ENCODE data around the gene VAT1L.

VAT1L gene

DNA sequence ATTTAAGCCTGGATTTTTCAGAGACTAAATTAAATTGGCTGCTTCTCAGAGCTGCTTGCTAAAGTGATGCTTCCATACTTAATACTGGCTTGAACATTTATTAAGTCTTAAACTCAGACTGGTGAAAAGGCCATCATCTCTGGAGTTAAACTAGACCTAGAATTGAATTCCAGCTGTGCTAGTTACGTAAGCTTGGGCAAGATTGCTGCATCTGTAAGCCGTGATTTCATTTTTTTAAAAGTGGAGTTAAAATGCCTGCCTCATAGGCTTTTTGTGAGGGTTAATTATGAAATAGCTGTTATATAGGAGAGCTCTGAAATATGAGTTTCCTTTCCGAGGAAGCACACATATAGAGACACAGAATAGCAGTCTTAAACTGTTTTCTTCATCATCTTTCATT is 84.7 kb downstream of the VAT1L start:
- DNase-seq = no peak

DNA sequence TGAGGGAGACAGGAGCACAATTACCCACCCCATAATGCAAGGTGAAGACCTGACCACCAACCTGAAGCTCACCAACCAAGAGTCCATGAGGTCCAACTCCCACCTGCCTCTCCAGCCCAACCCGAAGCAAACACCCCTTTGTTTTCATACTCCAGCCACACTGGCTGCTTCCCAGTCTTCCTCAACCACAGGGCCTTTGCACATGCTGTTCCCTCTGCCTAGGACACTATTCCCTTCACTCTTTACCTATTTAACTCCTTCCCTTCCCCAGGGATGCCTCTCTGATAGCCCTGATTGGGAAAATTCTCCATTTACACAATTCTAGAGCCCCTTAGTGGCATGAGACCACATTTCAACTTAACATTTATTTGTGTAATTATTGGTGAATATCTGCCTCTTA is 86.0 kb downstream of the VAT1L start:
- no peak for DNase-seq

DNA sequence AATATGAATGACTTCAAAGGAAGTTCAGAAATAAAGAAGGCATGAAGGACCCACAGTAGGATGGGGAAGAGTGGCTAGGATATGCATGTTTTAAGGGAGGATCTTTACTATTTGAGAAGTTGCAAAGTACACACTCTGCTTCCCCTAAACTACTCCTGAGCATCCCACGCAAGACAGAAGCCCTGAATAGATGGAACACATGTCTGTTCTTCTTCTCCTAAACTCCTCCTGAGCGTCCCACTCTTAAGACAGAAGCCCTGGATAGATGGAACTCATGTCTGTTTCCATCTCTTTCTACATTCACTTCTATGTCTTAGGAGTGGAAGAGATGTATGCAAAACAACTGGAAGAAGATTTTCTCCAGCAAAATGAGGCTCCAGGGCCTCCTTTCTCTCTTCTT is 88.4 kb downstream of the VAT1L start:
- DNase-seq = no peak

DNA sequence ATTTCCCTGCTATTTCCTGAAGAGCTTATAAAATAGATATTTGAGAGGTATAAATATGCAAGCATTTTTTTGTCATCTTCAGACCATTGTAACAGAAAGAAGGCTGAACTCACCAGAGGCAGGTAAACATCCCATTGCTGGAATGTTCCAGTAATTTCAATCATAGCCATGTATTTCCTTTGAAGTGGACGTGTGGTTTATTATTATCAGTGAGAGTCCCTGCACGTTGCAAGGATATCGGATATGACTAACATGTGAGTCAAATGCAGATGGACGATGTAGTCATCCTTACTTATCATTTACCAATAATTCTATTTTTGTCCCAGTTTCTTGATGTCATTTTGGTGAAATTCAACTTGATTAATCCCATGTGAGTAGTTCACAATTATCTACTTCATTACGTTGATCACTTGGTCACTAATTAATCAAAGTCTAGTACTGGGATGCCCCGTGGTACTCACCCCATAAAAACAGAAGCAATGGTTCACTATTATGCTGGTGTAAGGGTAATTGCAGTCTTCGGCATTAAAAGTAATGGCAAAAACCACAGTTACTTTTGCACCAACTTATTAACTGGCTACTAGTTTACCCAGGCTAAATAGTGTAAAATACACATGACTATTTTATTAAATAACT is 89.5 kb downstream of the VAT1L start:
- no peak for DNase-seq

DNA sequence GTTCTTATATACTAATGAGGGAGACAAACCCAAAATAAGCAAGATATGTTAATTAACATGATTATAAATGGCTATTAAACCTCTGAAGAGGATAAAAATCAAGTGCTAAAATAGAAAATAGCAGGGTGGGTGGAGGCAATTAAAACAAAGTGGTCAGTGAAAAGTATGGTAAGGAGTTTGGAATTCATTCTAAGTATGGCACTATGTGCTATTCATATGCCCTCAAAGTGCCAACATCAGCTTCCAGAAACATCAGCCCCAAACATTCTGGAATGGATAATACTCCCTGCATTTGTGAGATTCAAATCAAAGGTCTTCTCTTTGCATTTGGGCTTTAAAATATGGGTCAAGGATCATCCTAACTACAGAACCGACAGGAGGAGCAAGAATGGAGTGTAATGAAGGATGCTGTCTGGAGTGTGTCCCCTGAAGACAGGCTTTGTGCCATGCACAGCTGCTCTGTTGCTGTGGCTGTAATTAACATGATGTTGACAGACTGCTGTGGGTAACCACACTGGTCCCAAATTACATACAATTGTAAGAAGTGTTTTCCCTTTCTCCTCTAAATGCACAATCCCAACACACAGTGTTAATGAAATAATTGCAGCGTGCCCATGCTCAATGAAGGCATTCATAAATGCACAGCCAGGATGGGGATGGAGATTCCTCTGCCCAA is 93.1 kb downstream of the VAT1L start:
- DNase-seq = no peak

DNA sequence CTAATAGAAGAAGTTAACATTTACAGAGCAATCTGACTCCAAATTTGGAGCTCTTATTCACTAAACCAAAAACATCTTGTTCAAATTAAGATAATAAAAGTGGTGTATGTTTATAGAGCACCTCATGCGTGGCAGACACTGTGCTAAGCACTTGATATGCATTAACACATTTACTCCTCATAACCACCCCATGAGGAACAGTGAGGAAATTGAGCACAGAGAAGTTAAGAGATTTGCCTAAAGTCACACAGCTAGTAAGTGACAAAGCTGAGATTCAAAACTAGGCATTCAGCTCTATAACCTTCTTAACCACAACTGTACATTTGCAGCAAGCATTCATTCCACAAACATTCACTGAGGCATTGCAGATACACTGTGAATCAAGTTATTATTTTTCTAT is 94.0 kb downstream of the VAT1L start:
- no peak for DNase-seq

DNA sequence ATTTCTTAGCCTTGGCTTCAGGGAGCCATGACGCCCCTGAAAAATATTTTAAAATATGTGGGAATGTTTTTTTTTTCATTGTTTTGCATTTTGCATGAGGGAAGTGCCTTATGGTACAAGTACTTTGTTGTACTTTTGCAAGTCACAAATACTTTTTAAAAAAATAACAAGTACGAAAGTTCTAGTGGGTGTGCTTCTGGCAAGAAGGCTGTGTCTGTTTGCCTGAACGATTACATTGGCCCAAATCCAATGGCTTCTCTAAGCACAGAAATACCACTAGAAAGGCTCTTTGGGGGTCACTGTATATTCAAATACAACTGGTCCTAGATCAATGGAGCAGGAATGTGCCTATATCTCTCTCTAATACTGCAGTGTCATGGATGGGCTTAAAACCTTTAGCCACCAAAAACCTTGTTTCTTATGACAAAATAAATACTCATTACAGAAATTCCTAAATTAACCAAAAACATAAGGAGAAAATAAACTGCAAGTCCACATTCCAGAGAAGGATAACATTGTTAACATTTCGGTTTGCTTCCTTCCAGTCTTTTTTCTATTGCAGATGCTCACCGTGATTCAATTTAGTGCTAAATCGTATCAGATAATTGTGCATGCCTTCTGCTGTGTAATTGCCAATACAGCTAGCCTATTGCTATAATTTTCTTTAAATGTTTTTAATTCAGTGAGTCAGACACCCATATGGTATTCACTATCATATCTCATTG is 97.4 kb downstream of the VAT1L start:
- DNase-seq = no peak

DNA sequence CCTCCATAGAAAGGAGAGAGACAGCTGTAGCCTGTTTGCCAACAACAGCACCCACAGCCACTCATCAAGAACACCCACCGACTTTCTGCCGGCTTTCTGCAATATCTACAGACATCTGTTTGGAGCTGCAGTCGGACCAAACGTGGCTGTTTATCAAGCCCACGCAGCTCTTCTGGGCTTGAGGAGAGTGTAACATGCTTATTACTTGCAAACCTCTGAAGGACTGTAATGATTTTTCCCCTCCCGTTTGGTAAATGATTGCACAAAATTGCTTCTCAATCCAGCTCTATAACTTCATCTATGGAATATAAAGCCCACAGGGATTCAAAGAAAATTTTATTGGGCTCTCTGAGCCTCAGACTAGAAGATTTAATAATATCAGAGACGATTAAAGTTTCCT is 100.5 kb downstream of the VAT1L start:
- DNase-seq = no peak

DNA sequence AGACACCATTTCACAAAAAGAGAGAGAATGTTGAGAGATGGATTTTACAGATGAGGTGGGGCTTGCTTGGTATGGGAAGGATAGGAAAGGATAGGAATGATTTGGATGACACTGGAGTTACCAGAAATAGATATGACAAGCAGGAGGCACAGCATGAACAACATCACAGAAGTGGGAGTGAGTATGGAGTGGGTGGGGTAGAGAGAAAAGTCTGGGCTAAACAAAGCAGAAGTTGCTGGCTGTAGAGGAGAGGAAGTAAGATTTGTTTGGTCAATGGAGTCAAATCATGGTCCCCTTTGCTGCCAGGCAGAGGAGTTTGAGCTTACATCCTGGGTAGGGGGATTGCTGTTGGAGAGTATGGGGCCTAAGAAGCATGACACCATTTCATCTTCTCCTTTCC is 101.7 kb downstream of the VAT1L start:
- DNase-seq = peak; percentile 60 to 67 (median 66)

DNA sequence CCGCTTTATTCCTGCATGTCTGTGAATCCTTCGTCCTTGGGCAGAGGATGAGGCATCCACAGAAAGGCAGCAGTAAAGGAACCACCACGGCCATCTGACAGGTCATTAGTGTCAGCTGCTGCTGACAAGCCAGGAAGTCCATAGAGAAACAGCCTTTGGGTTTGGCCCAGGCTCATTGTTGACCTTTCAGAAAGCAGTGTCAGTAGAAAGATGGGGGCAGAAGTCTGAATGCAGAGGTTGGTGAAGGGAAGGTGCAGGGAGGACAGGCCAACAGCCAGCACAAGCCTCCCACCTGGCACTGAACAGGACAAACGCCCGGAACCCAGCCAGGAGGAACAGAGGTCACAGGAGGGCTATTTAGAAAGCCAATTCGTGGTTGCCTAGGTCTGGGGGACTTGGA is 105.8 kb downstream of the VAT1L start:
- no peak for DNase-seq

DNA sequence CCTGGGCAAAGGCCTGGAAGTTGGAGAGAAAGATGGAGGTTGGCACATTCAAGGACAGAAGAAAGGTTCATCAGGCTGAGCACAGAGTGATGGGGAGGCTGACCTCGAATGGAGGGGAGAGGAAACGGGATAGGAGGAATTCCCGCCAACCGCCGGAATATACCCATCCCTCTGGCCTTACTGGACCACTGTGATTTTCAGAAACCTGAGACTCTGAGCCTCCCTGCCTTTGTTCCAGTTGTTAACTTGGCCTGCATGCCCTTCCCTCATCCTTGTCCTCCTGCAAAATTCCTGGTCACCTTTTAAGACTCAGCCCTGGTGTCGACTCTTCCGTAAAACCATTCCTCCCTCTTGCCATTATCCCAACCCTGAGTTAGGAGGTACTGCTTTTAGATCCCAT is 107.6 kb downstream of the VAT1L start:
- no peak for DNase-seq

DNA sequence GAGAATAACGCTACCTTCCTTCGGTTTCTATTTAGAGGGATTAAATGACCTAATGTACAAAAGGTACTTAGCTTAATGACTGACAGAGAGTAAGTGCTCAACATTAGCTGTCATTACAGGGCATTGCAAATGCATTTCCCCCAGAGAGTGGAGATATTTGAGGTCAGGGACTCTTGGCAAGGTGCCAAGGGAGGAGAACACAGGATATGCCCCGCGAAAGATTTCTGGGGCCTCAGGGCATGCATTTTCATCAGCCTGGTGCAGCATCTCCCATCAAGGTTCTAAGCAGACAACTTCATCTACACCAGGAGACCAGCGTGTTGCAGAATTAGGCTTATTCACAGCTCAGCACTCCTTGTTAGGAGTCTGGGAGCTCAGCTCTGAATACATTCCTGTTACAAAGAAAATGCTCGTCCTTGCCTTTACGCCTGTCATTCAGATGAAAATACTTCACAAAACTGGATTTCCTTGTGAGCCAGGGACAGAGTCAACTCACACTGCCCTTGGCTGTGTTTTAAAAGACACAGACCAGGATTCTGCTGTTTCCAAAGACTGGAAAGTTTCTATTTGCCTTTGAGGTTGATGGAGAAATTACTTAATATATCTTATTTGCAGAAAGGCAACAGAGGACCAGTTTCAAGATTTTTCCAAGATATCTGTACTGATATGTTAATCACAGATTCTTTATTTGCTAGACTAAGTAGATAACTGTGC is 108.2 kb downstream of the VAT1L start:
- DNase-seq = no peak

DNA sequence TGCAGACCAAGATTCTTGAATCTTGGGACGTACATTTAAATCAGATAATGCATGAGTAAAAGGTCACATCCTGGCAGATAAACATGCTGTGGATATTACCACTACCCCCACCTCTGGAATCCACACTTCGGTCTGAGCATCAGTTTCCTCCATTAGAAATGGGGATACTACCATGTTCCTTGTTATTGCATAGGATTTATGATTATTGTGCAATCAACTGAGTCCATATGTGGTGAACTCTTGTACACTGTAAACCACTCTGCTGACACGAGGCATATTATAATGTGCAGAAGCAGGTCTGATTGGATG is 108.7 kb downstream of the VAT1L start:
- peak in 1 of 3 donors; percentile 1 for DNase-seq

DNA sequence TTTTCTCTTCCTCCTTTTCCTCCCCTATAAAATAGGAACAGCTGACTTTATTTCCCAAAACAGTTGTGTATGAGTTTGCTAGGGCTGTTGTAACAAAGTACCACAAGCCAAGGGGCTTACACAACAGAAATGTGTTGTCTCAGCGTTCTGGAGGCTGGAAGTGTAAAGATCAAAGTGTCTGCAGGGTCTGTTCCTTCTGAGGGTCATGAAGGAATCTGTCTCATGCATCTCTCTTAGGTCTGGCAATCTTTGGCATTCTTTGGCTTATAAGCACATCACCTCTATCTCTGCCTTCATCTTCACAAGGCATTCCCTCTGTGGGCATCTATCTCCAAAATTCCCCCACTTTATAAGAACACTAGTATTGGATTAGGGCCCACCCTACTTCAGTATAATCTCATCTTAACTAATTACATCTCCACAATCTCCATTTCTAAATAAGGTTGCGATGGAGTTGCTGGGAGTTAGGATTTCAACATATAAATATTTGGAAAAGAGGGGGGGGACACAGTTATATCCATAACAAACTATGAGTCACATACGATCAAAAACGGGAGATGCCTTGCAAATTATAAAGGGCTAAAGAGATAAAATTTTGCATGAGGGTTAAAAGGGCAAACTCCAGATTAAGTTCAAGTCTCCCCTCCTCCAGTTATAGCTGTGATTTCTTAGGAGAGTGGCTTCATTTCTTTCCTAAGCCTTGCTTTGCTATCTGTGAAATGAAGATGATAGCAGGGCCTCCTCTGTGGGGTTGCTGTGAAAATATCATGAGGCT is 109.7 kb downstream of the VAT1L start:
- DNase-seq = no peak

DNA sequence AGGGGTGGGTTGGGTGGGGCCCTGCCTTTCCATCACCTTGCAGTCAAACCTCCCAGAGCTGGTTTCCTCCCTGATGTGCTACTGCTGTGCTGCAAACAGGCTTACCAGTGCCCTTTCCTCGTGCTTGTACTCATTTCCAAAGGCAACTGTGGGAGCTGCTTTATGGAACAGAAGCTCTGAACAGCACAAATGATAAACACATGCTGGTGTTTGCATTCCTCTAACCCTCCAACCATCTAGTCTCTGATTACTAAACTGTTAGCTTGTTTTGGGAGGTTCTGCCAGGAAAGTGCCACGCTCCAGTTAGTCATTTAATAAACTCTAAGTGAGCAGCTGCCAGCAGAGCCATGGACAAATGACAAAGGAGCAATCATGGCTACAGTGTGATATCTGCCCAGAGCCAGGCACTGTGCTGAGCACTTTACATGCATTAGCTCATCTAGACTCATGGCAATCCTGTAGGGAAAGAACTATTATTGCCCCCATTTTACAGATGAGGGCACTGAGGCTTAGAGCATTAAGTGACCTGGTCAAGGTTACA is 110.4 kb downstream of the VAT1L start:
- DNase-seq = no peak

DNA sequence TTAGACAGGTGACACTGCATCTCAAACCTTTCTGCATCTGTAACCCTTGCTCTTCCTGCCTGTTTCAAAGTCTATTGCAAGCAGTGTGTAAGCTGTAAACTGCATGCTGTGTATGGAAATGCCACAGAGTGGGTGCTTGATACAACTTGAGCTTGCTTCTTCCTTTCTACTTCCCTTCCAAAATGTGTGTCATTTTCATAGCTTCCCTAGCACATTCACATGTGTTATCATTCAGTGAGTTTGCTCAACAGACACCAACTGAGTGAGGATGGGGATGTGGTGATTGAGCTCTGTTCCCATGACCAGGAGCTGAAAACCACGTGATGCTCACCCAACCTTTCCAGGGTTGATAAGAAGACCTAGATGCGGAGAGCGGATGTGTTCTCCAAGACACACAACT is 111.1 kb downstream of the VAT1L start:
- peak in 1 of 3 donors; percentile 4 for DNase-seq

DNA sequence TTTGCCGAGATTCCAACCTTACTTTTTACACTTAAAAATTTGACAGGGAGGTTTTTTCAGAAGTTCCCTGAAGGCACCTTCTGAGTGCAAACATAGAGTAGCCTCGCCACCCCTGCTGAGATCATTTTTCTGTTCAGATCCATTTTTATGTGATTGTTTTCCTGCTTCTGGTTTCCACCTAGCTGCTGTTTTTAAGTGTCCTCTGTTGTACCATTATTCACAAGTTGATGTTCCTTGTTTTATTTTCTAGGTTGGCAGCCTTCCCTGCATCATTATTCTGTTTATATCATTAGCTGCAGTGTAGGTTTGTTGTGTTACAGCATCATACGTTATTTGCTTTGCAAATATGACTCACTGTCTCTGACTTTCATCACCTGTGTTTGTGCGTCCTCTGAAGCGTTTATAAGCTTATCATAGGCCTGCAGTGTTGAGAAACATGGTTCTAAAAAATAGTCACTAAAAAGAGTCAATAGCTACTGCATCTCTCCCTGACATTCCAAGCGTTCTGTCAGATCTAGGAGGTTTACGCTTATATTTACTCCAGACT is 117.1 kb downstream of the VAT1L start:
- no peak for DNase-seq

DNA sequence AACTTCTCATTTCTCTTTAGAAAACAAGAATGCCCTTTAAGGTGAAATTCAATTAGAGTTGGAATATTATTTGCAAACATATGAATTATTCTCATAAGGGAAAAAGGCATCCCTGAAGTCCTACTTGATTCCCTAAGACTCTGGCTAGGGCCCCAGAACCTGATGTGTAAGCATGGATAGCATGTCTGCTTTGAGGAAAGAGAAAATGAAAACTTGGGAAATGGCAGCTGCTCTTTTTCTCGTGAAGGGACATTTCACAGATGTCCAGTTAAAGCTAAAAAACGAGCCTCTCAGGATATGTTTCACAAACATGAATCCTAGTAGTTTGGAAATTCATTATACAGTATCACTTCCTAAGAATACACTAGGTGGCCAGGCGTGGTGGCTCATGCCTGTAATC is 121.7 kb downstream of the VAT1L start:
- no peak for DNase-seq

DNA sequence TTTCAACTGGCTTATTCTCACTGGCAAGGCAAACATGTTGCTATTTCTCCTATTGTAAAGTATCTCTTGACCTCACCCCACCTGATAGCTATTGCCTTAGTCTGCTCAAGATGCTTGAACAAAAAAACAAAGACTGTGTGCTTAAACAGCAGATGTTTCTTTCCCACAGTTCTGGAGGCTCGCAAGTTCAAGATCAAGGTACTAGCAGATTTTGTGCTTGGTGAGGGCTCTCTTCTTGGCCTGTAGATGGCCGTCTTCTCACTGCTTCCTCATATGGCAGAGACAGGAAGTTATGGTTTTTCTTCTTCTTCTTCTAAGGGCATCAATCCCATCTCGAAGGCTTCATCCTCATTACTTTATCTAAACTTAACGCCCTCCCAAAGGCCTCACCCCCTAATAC is 124.3 kb downstream of the VAT1L start:
- DNase-seq = no peak

DNA sequence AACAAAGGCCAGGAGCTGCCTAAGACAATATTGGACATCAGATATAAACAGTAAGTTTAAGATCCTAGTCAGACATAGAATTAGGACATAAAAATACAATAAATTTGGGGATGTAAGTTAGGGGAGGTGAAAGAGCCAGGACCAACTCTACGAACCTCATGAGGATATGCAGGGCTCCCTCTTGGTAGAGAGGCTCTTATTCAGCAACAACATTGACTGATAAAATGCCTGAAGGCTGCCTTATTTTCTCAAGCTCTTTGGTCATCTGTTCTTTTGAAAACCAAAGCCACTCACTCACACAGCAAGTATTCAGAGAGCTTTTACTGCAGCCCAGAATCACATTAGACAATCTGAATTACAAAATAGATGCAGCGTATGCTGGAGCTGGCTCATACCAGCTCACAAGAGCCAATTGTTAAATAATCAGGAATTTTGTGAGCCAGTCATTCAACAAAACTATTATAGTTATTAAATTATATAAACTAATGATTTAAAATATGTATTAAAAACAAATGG is 125.4 kb downstream of the VAT1L start:
- no peak for DNase-seq

DNA sequence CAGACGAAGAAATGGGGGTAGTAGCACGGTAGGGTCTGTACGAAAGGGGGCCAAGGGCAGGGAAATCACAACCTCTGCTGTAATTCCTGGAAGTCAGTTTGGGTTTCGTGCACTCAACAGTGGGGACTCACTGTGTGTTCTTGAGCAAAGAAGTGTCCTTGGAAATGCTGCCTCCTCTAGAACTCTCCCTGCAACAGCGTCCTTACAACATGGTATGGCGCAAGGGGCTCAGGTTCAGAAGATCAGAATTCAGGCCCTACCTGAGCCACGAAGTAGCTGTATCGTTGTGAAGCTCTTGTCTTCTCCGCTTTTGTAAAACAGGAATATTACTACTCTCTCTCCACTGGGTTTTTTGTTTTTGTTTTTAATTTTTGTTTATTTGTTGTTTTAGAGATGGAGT is 127.7 kb downstream of the VAT1L start:
- DNase-seq = no peak

DNA sequence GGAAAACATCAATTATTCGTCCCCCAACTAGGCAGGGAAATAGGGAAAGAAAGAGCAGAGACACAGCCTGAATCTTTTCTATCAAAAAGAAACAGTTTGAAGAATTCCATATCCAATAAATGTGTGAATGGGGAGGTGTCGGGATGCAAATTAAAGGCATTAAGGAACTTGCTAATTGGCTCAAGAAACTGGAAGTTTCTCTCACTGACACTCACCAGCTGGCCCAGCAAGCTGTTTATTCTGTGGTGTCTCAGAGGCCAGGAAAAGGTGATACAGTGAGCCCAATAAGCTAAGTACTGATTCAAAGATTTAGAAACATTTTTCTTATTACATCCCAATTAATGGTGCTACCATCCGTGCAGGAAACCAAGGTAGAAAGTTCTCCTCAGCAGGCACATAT is 129.6 kb downstream of the VAT1L start:
- no peak for DNase-seq
